Activated CD8-positive, alpha-beta T cell treated with anti-CD3 and anti-CD28 coated beads for 36 hours (primary cell): ENCODE results near the gene GDF11. TPM values are rescaled to one million over a fixed set of nuclear protein-coding genes. Genes with fewer than 3 reads are reported as not detected.

ENCODE experiments used
- ATAC-seq: fragments of 200-7000 bp; cut with Tn5 transposase; one replicate; pipeline ENCODE4 v1.10.0; 2021; ENCODE audit warnings: mild to moderate bottlenecking, moderate library complexity
- CTCF ChIA-PET: fragments of 350-600 bp; sonication (Branson Sonifier 250); formaldehyde crosslinking; loops from one replicate; lab custom pipeline; 2021; ENCODE audit warnings: antibody characterized with exemption; lab: Charles Lee
- POLR2A ChIA-PET: fragments of 350-600 bp; sonication (Branson Sonifier 250); formaldehyde crosslinking; loops from one replicate; lab custom pipeline; 2021; ENCODE audit warnings: antibody characterized with exemption; lab: Charles Lee
- DNase-seq: peaks from one replicate; pipeline ENCODE4 v3.0.0-alpha.2; 2020
- H3K27ac Mint-ChIP-seq: one replicate; pipeline ENCODE4 v1.8.0; 2021; ENCODE audit warnings: mild to moderate bottlenecking, mixed read lengths
- H3K27me3 Mint-ChIP-seq: one replicate; pipeline ENCODE4 v1.8.0; 2021; ENCODE audit warnings: mixed read lengths
- H3K36me3 Mint-ChIP-seq: one replicate; pipeline ENCODE4 v1.8.0; 2021; ENCODE audit warnings: low read depth, mixed read lengths
- H3K4me1 Mint-ChIP-seq: one replicate; pipeline ENCODE4 v1.8.0; 2021; ENCODE audit warnings: low read depth, mixed read lengths
- H3K4me3 Mint-ChIP-seq: one replicate; pipeline ENCODE4 v1.8.0; 2021; ENCODE audit warnings: mild to moderate bottlenecking, moderate library complexity, mixed read lengths
- H3K9me3 Mint-ChIP-seq: one replicate; pipeline ENCODE4 v1.8.0; 2021; ENCODE audit warnings: mixed read lengths
- CTCF ChIP-seq: fragments of 200-600 bp; IDR thresholded peaks from one replicate; pipeline ENCODE4 v1.8.0; 2022; ENCODE audit warnings: antibody characterized with exemption, mild to moderate bottlenecking
- intact Hi-C: fragments of 100-400 bp; cut with micrococcal nuclease; formaldehyde crosslinking; loops from one replicate; pipeline ENCODE4 v1.10.0; 2022
- total RNA-seq, 2 experiments: library from RNA; stranded (reverse); gene quantifications; one replicate each; pipeline ENCODE4 v1.2.3, GENCODE V29; 2021

The GDF11 gene
- total RNA-seq, 2 experiments from 2014 or later = 7.4 to 9.3 TPM

- Mint-ChIP-seq H3K4me1 (peaks cover 24% of the 10 kb centered on the region), H3K4me3 (peak overlapping the region; percentile 72), H3K27ac (peak overlapping the region; percentile 92), H3K9me3 (no peaks in the 10 kb centered on the region), H3K27me3 (no peaks in the 10 kb centered on the region), H3K36me3 (no peaks in the 10 kb centered on the region)
- intact Hi-C loops = loop anchor here (2.0 to 10.0 kb wide), 4 partner anchors 80 to 303 kb away; partner anchors contain the start of genes ORMDL2, PYM1, RAB5B and RPS26
- no peak for DNase-seq
- peak; percentile 14 for ATAC-seq
- ChIA-PET POLR2A (interaction anchor here (0.6 to 3.7 kb wide), 11 partner anchors 8 to 379 kb away, joined by 3 to 22 read pairs (median 4); partner anchors contain the start of genes CD63, PYM1, RDH5 and RPL41), CTCF (interaction anchor here (0.8 to 5.7 kb wide), 51 partner anchors 8 to 574 kb away, joined by 3 to 87 read pairs (median 9); partner anchors contain the start of genes BLOC1S1, CD63, DNAJC14 and ITGA7)
- no peak for TF ChIP-seq CTCF
These were observed 5.3 kb upstream of the GDF11 start for GRCh38 chr12:55737581-55738122.

- POLR2A ChIA-PET = interaction anchor here (0.9 to 3.7 kb wide), 14 partner anchors 9 to 378 kb away, joined by 3 to 22 read pairs (median 4); partner anchors contain the start of genes CD63, PYM1, RDH5 and RPL41
These were observed 4.5 kb upstream of the GDF11 start for GRCh38 chr12:55738123-55739024.

GRCh38 chr12:55739025-55739378, 3.9 kb upstream of the GDF11 start:
- TF ChIP-seq CTCF = peak; percentile 22
- ATAC-seq = no peak
- H3K27me3 Mint-ChIP-seq = no peaks in the 10 kb centered on the region
- DNase-seq = no peak
- ChIA-PET POLR2A (interaction anchor here (1.0 to 3.7 kb wide), 13 partner anchors 9 to 378 kb away, joined by 3 to 22 read pairs (median 4); partner anchors contain the start of genes CD63, PYM1, RDH5 and RPL41), CTCF (interaction anchor here (0.6 to 5.7 kb wide), 58 partner anchors 9 to 453 kb away, joined by 3 to 87 read pairs (median 6); partner anchors contain the start of genes BLOC1S1, CD63, DNAJC14 and ERBB3)
- H3K27ac Mint-ChIP-seq = peak overlapping the region; percentile 92
- intact Hi-C loops = loop anchor here (2.0 to 10.0 kb wide), 4 partner anchors 78 to 302 kb away; partner anchors contain the start of genes ORMDL2, PYM1, RAB5B and RPS26
- H3K4me3 Mint-ChIP-seq = peak overlapping the region; percentile 72
- no peaks in the 10 kb centered on the region for H3K9me3 Mint-ChIP-seq
- no peaks in the 10 kb centered on the region for H3K36me3 Mint-ChIP-seq
- peaks cover 25% of the 10 kb centered on the region for H3K4me1 Mint-ChIP-seq

More at GRCh38 chr12:55738123-55739024, 4.5 kb upstream of the GDF11 start:
- Mint-ChIP-seq H3K4me3 (peak overlapping the region; percentile 72), H3K36me3 (no peaks in the 10 kb centered on the region), H3K9me3 (no peaks in the 10 kb centered on the region), H3K27ac (peak overlapping the region; percentile 92), H3K4me1 (peaks cover 25% of the 10 kb centered on the region), H3K27me3 (no peaks in the 10 kb centered on the region)
- TF ChIP-seq CTCF = peak; percentile 93
- DNase-seq (peak; percentile 92), ATAC-seq (peak; percentile 88)
- intact Hi-C loops = loop anchor here (2.0 to 10.0 kb wide), 4 partner anchors 79 to 302 kb away; partner anchors contain the start of genes ORMDL2, PYM1, RAB5B and RPS26
- CTCF ChIA-PET = interaction anchor here (0.6 to 5.7 kb wide), 71 partner anchors 8 to 573 kb away, joined by 3 to 87 read pairs (median 5); partner anchors contain the start of genes BLOC1S1, CD63, DNAJC14 and ERBB3

- ChIA-PET CTCF (interaction anchor here (0.7 to 5.7 kb wide), 9 partner anchors 9 to 232 kb away, joined by 3 to 66 read pairs (median 4); partner anchors contain the start of gene RAB5B), POLR2A (interaction anchor here (0.6 to 1.2 kb wide), 6 partner anchors 9 to 197 kb away, joined by 3 to 6 read pairs (median 3); partner anchors contain the start of genes CD63 and DNAJC14)
- DNase-seq = no peak
- TF ChIP-seq CTCF = no peak
- peaks cover 41% of the 10 kb centered on the region for H3K4me1 Mint-ChIP-seq
- H3K27me3 Mint-ChIP-seq = no peaks in the 10 kb centered on the region
- intact Hi-C loops = no loop called here
- no peaks in the 10 kb centered on the region for H3K9me3 Mint-ChIP-seq
- ATAC-seq = no peak
- H3K4me3 Mint-ChIP-seq = peak overlapping the region; percentile 72
- no peaks in the 10 kb centered on the region for H3K36me3 Mint-ChIP-seq
- H3K27ac Mint-ChIP-seq = peak overlapping the region; percentile 23
These were observed 816 bp upstream of the GDF11 start for GRCh38 chr12:55741931-55742680.
